Endodermal cell (in vitro differentiated cells): ENCODE measurements around the gene GPR162. TPM values are rescaled to one million over a fixed set of nuclear protein-coding genes. Genes with fewer than 3 reads are reported as not detected.

ENCODE experiments used
- DNase-seq: peaks from one replicate; pipeline ENCODE4 v3.0.0-alpha.2; 2017
- H3K27ac ChIP-seq: 2 replicates; pipeline ENCODE4 v1.5.1; 2013; ENCODE audit warnings: mild to moderate bottlenecking, low read depth, low read length, moderate library complexity
- H3K27me3 ChIP-seq: 2 replicates; pipeline ENCODE4 v1.6.1; 2013; ENCODE audit warnings: mild to moderate bottlenecking, low read length, moderate library complexity; ENCODE audit not compliant: insufficient read depth, control insufficient read depth, poor library complexity, severe bottlenecking
- H3K36me3 ChIP-seq: 2 replicates; pipeline ENCODE4 v1.7.0; 2013; ENCODE audit warnings: mild to moderate bottlenecking, low read length, moderate library complexity; ENCODE audit not compliant: control insufficient read depth, insufficient read depth
- H3K4me1 ChIP-seq: one replicate; pipeline ENCODE4 v1.7.0; 2013; ENCODE audit warnings: low read length; ENCODE audit not compliant: control insufficient read depth, insufficient read depth
- H3K4me3 ChIP-seq: 2 replicates; pipeline ENCODE4 v1.5.1; 2013; ENCODE audit warnings: mild to moderate bottlenecking, low read length, moderate library complexity
- H3K9ac ChIP-seq: 2 replicates; pipeline ENCODE4 v1.6.1; 2013; ENCODE audit warnings: mild to moderate bottlenecking, low read length, moderate library complexity; ENCODE audit not compliant: poor library complexity, severe bottlenecking; ENCODE audit errors: extremely low read depth
- H3K9me3 ChIP-seq: 2 replicates; pipeline ENCODE4 v1.6.1; 2013; ENCODE audit warnings: mild to moderate bottlenecking, low read length, moderate library complexity; ENCODE audit not compliant: control insufficient read depth
- H3K27ac Mint-ChIP-seq: 2 replicates; pipeline ENCODE4 v1.8.0; 2020; ENCODE audit warnings: mixed read lengths
- H3K27me3 Mint-ChIP-seq: 2 replicates; pipeline ENCODE4 v1.8.0; 2021; ENCODE audit warnings: mild to moderate bottlenecking, mixed read lengths; ENCODE audit not compliant: insufficient read depth
- H3K36me3 Mint-ChIP-seq: 2 replicates; pipeline ENCODE4 v1.8.0; 2020; ENCODE audit warnings: low read depth, mixed read lengths
- H3K4me1 Mint-ChIP-seq: 2 replicates; pipeline ENCODE4 v1.8.0; 2020; ENCODE audit warnings: mixed read lengths
- H3K4me3 Mint-ChIP-seq: 2 replicates; pipeline ENCODE4 v1.8.0; 2020; ENCODE audit warnings: mild to moderate bottlenecking, moderate library complexity, mixed read lengths
- H3K9me3 Mint-ChIP-seq: 2 replicates; pipeline ENCODE4 v1.8.0; 2020; ENCODE audit warnings: mild to moderate bottlenecking, mixed read lengths
- WGBS, 2 experiments: methylation state at CpG; one replicate each; pipeline versions ENCODE4 v1.1.5 to v1.1.7; 2013; ENCODE audit warnings: missing lambda C conversion rate in 2 of 2, mixed read lengths in 1 of 2; ENCODE audit not compliant: insufficient coverage in 1 of 2, insufficient read length in 1 of 2; 5-methylcytosine and 5-hydroxymethylcytosine counted together
- total RNA-seq, 2 donors: library from RNA; stranded (reverse); fragmentation: NEBNext Ultra II Directional in 1 of 2; extraction: Animal tissue kit (Norgen Biotek cat#: 25700) in 1 of 2; gene quantifications; 2 replicates in 1 of 2; 3 replicates in 1 of 2; pipeline ENCODE4 v1.2.1, GENCODE V29; 2021
- TF ChIP-seq, protein P1 (sequence below): fragments of 200-600 bp; sonication (generic); conservative IDR thresholded peaks from 2 replicates; pipeline ENCODE4 v1.5.0; 2021; ENCODE audit warnings: antibody characterized with exemption, mild to moderate bottlenecking

GPR162 gene
- total RNA-seq, 2 donors from 2014 or later, result 14.7 to 15.0 TPM

DNA sequence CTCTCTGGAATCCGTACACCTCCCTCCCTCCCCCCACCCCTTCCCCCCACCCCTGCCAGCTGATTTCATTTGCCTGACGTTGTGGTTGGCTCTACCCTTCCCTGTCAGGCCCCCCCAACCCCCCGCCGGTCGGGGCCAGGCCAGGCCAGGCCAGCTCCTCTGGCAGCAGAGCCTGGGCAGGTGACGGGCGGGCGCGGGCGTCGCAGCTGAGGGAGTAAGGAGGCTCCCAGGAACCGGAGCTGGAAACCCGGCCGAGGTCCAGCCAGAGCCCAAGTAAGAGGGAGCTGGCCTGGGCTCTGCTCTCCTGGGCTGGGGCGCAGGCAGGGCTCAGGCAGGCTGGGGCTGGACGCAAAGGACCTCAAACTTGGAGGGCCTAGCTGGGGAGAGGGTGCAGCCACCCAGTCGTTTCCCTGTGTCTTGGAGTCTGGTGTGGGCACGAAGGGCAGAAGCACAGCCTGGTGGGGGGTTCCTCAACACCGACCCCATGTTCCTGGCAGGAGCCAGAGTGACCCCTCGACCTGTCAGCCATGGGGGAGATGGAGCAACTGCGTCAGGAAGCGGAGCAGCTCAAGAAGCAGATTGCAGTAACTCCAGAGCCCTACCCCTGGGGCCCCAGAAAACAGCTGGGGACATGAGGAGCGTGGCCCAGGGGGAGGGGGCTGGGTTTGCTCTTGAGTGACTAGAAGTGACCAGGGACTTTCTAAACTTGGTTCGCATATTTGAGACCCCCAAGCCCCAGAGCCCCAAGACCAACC lies 19.3 kb downstream of the GPR162 start, which contains the start of gene GNB3:
Gene GNB3 (plus strand): TSS at position 165 of the 755 bp plus-strand sequence. CDS start 363 bp downstream, at position 528.
- 90 to 91% methylated on average over 20 to 23 of the region's 24 CpGs for WGBS, 2 experiments
- H3K9ac ChIP-seq, result no peak within 1 kb of the TSS
- no peaks in the 10 kb centered on the region for H3K27me3 ChIP-seq
- H3K9me3 ChIP-seq, result no peaks in the 10 kb centered on the region
- peaks cover 60% of the 10 kb centered on the region for H3K36me3 ChIP-seq
- H3K4me3 Mint-ChIP-seq, result no peak within 1 kb of the TSS
- TF ChIP-seq, protein P1, sequence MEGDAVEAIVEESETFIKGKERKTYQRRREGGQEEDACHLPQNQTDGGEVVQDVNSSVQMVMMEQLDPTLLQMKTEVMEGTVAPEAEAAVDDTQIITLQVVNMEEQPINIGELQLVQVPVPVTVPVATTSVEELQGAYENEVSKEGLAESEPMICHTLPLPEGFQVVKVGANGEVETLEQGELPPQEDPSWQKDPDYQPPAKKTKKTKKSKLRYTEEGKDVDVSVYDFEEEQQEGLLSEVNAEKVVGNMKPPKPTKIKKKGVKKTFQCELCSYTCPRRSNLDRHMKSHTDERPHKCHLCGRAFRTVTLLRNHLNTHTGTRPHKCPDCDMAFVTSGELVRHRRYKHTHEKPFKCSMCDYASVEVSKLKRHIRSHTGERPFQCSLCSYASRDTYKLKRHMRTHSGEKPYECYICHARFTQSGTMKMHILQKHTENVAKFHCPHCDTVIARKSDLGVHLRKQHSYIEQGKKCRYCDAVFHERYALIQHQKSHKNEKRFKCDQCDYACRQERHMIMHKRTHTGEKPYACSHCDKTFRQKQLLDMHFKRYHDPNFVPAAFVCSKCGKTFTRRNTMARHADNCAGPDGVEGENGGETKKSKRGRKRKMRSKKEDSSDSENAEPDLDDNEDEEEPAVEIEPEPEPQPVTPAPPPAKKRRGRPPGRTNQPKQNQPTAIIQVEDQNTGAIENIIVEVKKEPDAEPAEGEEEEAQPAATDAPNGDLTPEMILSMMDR, result no peak
- peaks cover 34% of the 10 kb centered on the region for H3K4me1 Mint-ChIP-seq
- DNase-seq, result no peak
- peak within 1 kb of the TSS; percentile 36 for H3K27ac Mint-ChIP-seq
- H3K36me3 Mint-ChIP-seq, result peaks cover 52% of the 10 kb centered on the region
- H3K27ac ChIP-seq, result peak within 1 kb of the TSS; percentile 80
- no peak within 1 kb of the TSS for H3K4me3 ChIP-seq
- peaks cover 4% of the 10 kb centered on the region for H3K4me1 ChIP-seq
- H3K27me3 Mint-ChIP-seq, result peaks cover 13% of the 10 kb centered on the region
- H3K9me3 Mint-ChIP-seq, result no peaks in the 10 kb centered on the region

DNA sequence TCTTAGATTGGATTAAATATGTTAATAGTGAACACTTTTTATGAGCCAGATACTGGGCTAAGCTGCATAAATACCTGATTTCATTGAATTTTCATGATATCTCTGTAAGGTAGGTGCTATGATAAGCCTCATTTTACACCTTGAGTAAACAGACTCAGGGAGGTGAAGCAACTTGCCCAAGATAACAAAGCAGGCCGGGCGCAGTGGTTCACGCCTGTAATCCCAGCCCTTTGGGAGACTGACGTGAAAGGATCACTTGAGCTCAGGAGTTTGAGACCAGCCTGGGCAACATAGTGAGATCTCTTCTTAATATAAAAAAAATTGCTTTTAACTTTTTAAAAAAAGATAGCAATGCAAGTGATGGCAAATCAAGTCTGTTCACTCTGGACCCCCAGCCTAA lies 20.5 kb downstream of the GPR162 start:
- WGBS, 2 experiments, result 81 to 85% methylated on average over 4 of the region's 4 CpGs
- TF ChIP-seq, protein P1, result no peak

DNA sequence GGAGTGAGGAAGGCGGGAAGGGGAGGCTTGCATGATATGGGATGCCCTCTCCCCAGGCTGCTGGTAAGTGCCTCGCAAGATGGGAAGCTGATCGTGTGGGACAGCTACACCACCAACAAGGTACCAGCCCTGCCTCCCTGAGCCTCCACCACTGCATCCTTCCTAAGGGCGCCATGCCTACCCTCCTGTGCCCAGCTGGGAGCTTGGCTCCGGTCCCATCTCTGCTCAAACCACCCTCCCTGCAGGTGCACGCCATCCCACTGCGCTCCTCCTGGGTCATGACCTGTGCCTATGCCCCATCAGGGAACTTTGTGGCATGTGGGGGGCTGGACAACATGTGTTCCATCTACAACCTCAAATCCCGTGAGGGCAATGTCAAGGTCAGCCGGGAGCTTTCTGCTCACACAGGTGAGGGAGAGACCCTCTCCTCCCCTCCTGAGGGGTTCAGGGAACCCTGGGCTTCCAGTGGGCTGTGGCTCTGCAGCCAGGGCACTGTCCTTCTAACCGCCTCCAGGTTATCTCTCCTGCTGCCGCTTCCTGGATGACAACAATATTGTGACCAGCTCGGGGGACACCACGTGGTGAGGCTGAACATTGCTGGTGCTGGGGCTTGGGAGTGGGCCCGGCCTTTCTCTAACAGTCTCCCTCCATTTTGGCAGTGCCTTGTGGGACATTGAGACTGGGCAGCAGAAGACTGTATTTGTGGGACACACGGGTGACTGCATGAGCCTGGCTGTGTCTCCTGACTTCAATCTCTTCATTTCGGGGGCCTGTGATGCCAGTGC lies 21.7 kb downstream of the GPR162 start:
- no peak overlapping the region for H3K4me3 Mint-ChIP-seq
- H3K9ac ChIP-seq, result no peak overlapping the region
- H3K27me3 ChIP-seq, result no peaks in the 10 kb centered on the region
- H3K27ac Mint-ChIP-seq, result peak overlapping the region; percentile 84
- H3K4me3 ChIP-seq, result no peak overlapping the region
- no peaks in the 10 kb centered on the region for H3K9me3 ChIP-seq
- WGBS, 2 experiments, result 74 to 86% methylated on average over 11 to 16 of the region's 16 CpGs
- peaks cover 49% of the 10 kb centered on the region for H3K36me3 Mint-ChIP-seq
- TF ChIP-seq, protein P1, result peak; percentile 70
- peaks cover 56% of the 10 kb centered on the region for H3K36me3 ChIP-seq
- peaks cover 4% of the 10 kb centered on the region for H3K4me1 ChIP-seq
- H3K9me3 Mint-ChIP-seq, result no peaks in the 10 kb centered on the region
- peak; percentile 92 for DNase-seq
- peaks cover 10% of the 10 kb centered on the region for H3K27me3 Mint-ChIP-seq
- H3K27ac ChIP-seq, result no peak overlapping the region
- H3K4me1 Mint-ChIP-seq, result peaks cover 34% of the 10 kb centered on the region

More for the DNA sequence above, 20.5 kb downstream of the GPR162 start:
- DNase-seq, result no peak
- no peak overlapping the region for H3K27ac ChIP-seq
- Mint-ChIP-seq H3K27ac (no peak overlapping the region), H3K4me3 (no peak overlapping the region), H3K36me3 (peaks cover 51% of the 10 kb centered on the region), H3K9me3 (no peaks in the 10 kb centered on the region), H3K27me3 (peaks cover 13% of the 10 kb centered on the region), H3K4me1 (peaks cover 34% of the 10 kb centered on the region)
- H3K27me3 ChIP-seq, result no peaks in the 10 kb centered on the region
- no peaks in the 10 kb centered on the region for H3K9me3 ChIP-seq
- no peak overlapping the region for H3K9ac ChIP-seq
- H3K4me1 ChIP-seq, result peaks cover 4% of the 10 kb centered on the region
- H3K36me3 ChIP-seq, result peaks cover 62% of the 10 kb centered on the region
- H3K4me3 ChIP-seq, result no peak overlapping the region
